Activated CD4-positive, CD25-positive, alpha-beta regulatory T cell (primary cell): Measurements from ENCODE around the gene FRMD4A.
"Not testable (repeated sequence)": the region's sequence is repeated elsewhere in the genome, so short reads cannot be mapped to it uniquely, and the experiment has no call there.

Experiments
- DNase-seq, 4 experiments: peaks; one replicate each; lab custom pipeline; 2025; lab: John Stamatoyannopoulos, UW

FRMD4A gene

GRCh38 chr10:13950543-13950939 lies 380.2 kb downstream of the FRMD4A start:
- no peak for DNase-seq

- no peak for DNase-seq
Observed at GRCh38 chr10:13949844-13950542, 380.7 kb downstream of the FRMD4A start.

- DNase-seq = no peak
Observed at GRCh38 chr10:13946209-13946460, 384.6 kb downstream of the FRMD4A start.

GRCh38 chr10:13945390-13946208 lies 385.1 kb downstream of the FRMD4A start:
- no peak for DNase-seq

- DNase-seq = no peak
Observed at GRCh38 chr10:13944823-13945222, 385.9 kb downstream of the FRMD4A start.

GRCh38 chr10:13943735-13944398 lies 386.9 kb downstream of the FRMD4A start:
- no peak for DNase-seq

GRCh38 chr10:13942035-13942434 lies 388.7 kb downstream of the FRMD4A start:
- no peak for DNase-seq

- no peak for DNase-seq
Observed at GRCh38 chr10:13939391-13939790, 391.3 kb downstream of the FRMD4A start.

- DNase-seq = no peak
Observed at GRCh38 chr10:13938950-13939349, 391.8 kb downstream of the FRMD4A start.

- no peak for DNase-seq
Observed at GRCh38 chr10:13936826-13937225, 393.9 kb downstream of the FRMD4A start.

GRCh38 chr10:13930120-13930519 lies 400.6 kb downstream of the FRMD4A start:
- DNase-seq = no peak

GRCh38 chr10:13928451-13928850 lies 402.3 kb downstream of the FRMD4A start:
- DNase-seq = no peak

GRCh38 chr10:13925971-13926780 lies 404.5 kb downstream of the FRMD4A start:
- DNase-seq = no peak

GRCh38 chr10:13924040-13924725 lies 406.5 kb downstream of the FRMD4A start:
- DNase-seq = no peak

GRCh38 chr10:13922586-13922985 lies 408.1 kb downstream of the FRMD4A start:
- DNase-seq = no peak

GRCh38 chr10:13921941-13922340 lies 408.8 kb downstream of the FRMD4A start:
- no peak for DNase-seq

- not testable (repeated sequence) for DNase-seq
Observed at GRCh38 chr10:13921131-13921530, 409.6 kb downstream of the FRMD4A start.

GRCh38 chr10:13920465-13920864 lies 410.3 kb downstream of the FRMD4A start:
- DNase-seq = no peak

- DNase-seq = no peak
Observed at GRCh38 chr10:13920031-13920430, 410.7 kb downstream of the FRMD4A start.

- DNase-seq = no peak
Observed at GRCh38 chr10:13917791-13918190, 412.9 kb downstream of the FRMD4A start.

GRCh38 chr10:13916384-13916947 lies 414.3 kb downstream of the FRMD4A start:
- DNase-seq = no peak
